ENCODE measurements around the gene OR2L5.

Gene OR2L5

GRCh38 chr1:248013229-248013710 is at the start of gene OR2L5:
Gene OR2L5 (plus strand): TSS chr1:248013660. CDS start chr1:248021948, 8,288 bp downstream.
- TF ChIP-seq CTCF (IDR thresholded peaks at IDR 0.05; ENCODE audit: low read depth, low read length, missing control alignments) = no peak
- DNase-seq (ENCODE audit: low read depth) = no peak
- H3K4me3 ChIP-seq (ENCODE audit: low read depth, low read length) = no peak within 1 kb of the TSS

GRCh38 chr1:247964933-247965332 is 48.5 kb upstream of the OR2L5 start, which contains the start of gene OR2AK2:
Gene OR2AK2 (plus strand): TSS chr1:247965233. CDS start chr1:247965377, 144 bp downstream.
- no peak for DNase-seq (ENCODE audit: low read depth)
- no peak for TF ChIP-seq CTCF (IDR thresholded peaks at IDR 0.05; ENCODE audit: low read depth, low read length, missing control alignments)
- no peak within 1 kb of the TSS for H3K4me3 ChIP-seq (ENCODE audit: low read depth, low read length)

- H3K4me3 ChIP-seq (ENCODE audit: low read depth, low read length) = no peak overlapping the region
- DNase-seq (ENCODE audit: low read depth) = peak; percentile 10
- TF ChIP-seq CTCF (IDR thresholded peaks at IDR 0.05; ENCODE audit: low read depth, low read length, missing control alignments) = no peak
These were observed 46.8 kb upstream of the OR2L5 start for GRCh38 chr1:247966532-247967204.

- no peak for TF ChIP-seq CTCF (IDR thresholded peaks at IDR 0.05; ENCODE audit: low read depth, low read length, missing control alignments)
- no peak for DNase-seq (ENCODE audit: low read depth)
- H3K4me3 ChIP-seq (ENCODE audit: low read depth, low read length) = no peak overlapping the region
These were observed 20.5 kb upstream of the OR2L5 start for GRCh38 chr1:247992986-247993385.

- no peak for DNase-seq (ENCODE audit: low read depth)
- no peak overlapping the region for H3K4me3 ChIP-seq (ENCODE audit: low read depth, low read length)
- no peak for TF ChIP-seq CTCF (IDR thresholded peaks at IDR 0.05; ENCODE audit: low read depth, low read length, missing control alignments)
These were observed 14.6 kb upstream of the OR2L5 start for GRCh38 chr1:247998811-247999210.

GRCh38 chr1:248000169-248000568 is 13.3 kb upstream of the OR2L5 start:
- H3K4me3 ChIP-seq (ENCODE audit: low read depth, low read length) = no peak overlapping the region
- no peak for DNase-seq (ENCODE audit: low read depth)
- no peak for TF ChIP-seq CTCF (IDR thresholded peaks at IDR 0.05; ENCODE audit: low read depth, low read length, missing control alignments)

GRCh38 chr1:248007778-248008177 is 5.7 kb upstream of the OR2L5 start:
- DNase-seq (ENCODE audit: low read depth) = no peak
- no peak overlapping the region for H3K4me3 ChIP-seq (ENCODE audit: low read depth, low read length)
- no peak for TF ChIP-seq CTCF (IDR thresholded peaks at IDR 0.05; ENCODE audit: low read depth, low read length, missing control alignments)
